HEK293T (cell line): Measurements from ENCODE around the gene BRF1.

Experiments used
- BHLHE40 ChIP-seq: fragments of 450-650 bp; IDR thresholded peaks from 2 replicates; pipeline ENCODE4 v1.6.1; 2016; ENCODE audit warnings: mild to moderate bottlenecking, moderate library complexity, borderline replicate concordance
- CTBP1 ChIP-seq: fragments of 450-650 bp; IDR thresholded peaks from 2 replicates; pipeline ENCODE4 v1.6.1; 2016; ENCODE audit warnings: borderline replicate concordance
- ELF4 ChIP-seq: fragments of 450-650 bp; IDR thresholded peaks from 2 replicates; pipeline ENCODE4 v1.6.1; 2017; ENCODE audit warnings: antibody characterized with exemption
- FOXA1 ChIP-seq: fragments of 450-650 bp; IDR thresholded peaks from 2 replicates; pipeline ENCODE4 v1.6.1; 2016; ENCODE audit warnings: mild to moderate bottlenecking
- FOXK2 ChIP-seq: fragments of 450-650 bp; IDR thresholded peaks from 2 replicates; pipeline ENCODE4 v1.6.1; 2016; ENCODE audit warnings: mild to moderate bottlenecking
- FOXM1 ChIP-seq: fragments of 450-650 bp; IDR thresholded peaks from 2 replicates; pipeline ENCODE4 v1.6.1; 2017; ENCODE audit warnings: mild to moderate bottlenecking, borderline replicate concordance
- HDGF ChIP-seq: fragments of 450-650 bp; IDR thresholded peaks from 2 replicates; pipeline ENCODE4 v1.6.1; 2017; ENCODE audit warnings: antibody characterized with exemption, borderline replicate concordance
- NFRKB ChIP-seq: fragments of 450-650 bp; IDR thresholded peaks from 2 replicates; pipeline ENCODE4 v1.6.1; 2016; ENCODE audit warnings: mild to moderate bottlenecking, moderate library complexity
- SP1 ChIP-seq: fragments of 450-650 bp; IDR thresholded peaks from 2 replicates; pipeline ENCODE4 v1.6.1; 2017
- SUZ12 ChIP-seq: fragments of 450-650 bp; IDR thresholded peaks from 2 replicates; pipeline ENCODE4 v1.6.1; 2016; ENCODE audit warnings: mild to moderate bottlenecking
- TARDBP ChIP-seq: fragments of 450-650 bp; IDR thresholded peaks from 2 replicates; pipeline ENCODE4 v1.6.1; 2016

GRCh38 chr14:105159344-105159743, 141.5 kb downstream of the BRF1 start:
- TF ChIP-seq NFRKB: no peak
- TF ChIP-seq SP1: no peak
- TF ChIP-seq BHLHE40: no peak
- TF ChIP-seq ELF4: no peak
- TF ChIP-seq FOXM1: no peak
- no peak for TF ChIP-seq FOXK2
- no peak for TF ChIP-seq SUZ12
- TF ChIP-seq FOXA1: no peak
- no peak for TF ChIP-seq HDGF
- TF ChIP-seq CTBP1: no peak
- TF ChIP-seq TARDBP: no peak
